ENCODE measurements around the gene MPZL1. TPM values are rescaled to one million over a fixed set of nuclear protein-coding genes. Genes with fewer than 3 reads are reported as not detected.

MPZL1 gene
- total and polyA plus RNA-seq, 2 of the 8 experiments (the other 6 are each of a cell fraction or from before 2014, with no cell fraction given), result 37.8 to 120 TPM

DNA sequence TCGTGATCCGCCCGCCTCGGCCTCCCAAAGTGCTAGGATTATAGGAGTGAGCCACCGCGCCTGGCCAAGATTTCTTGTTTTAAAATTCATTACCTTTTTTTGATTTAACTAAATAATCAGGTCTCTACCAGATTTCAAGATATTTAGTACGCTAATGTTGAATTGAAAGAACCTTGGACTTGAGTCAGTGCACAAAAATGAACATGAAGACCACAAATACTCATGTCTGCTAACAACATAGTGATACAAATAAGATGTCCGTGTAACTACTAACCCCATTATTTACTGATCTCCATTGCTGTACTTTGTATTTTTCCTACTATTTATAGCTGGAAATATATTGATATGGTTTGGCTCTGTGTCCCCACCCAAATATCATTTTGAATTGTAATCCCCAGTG, 16.4 kb downstream of the MPZL1 start:
- no peaks in the 10 kb centered on the region for H3K23me2 ChIP-seq (ENCODE audit: low read depth, low read length)
- no peak overlapping the region for H4K91ac ChIP-seq (replicated peaks; ENCODE audit: insufficient read length, low read length)
- no peak overlapping the region for H2BK12ac ChIP-seq (ENCODE audit: low read depth, low read length)
- H2BK5ac ChIP-seq (ENCODE audit: low read depth, low read length), result no peak overlapping the region
- no peak overlapping the region for H2BK15ac ChIP-seq (ENCODE audit: low read length)
- no peak overlapping the region for H3K9ac ChIP-seq (replicated peaks in 1 of 4; ENCODE audit: extremely low read depth in 1 of 4, low read depth in 3 of 4, low read length in 3 of 4)
- peaks cover 0 to 4% of the 10 kb centered on the region in 2 experiments; a peak in 1 of 4 replicates for H3K9me3 ChIP-seq (ENCODE audit: insufficient read depth in 2 of 2, low read depth in 1 of 2, low read length in 1 of 2)
- no peak overlapping the region for H2BK120ac ChIP-seq (replicated peaks; ENCODE audit: low read depth, low read length)
- no peak for DNase-seq (ENCODE audit: low read depth in 1 of 2, low spot score in 2 of 2)
- H3K4me1 ChIP-seq (replicated peaks in 1 of 4; ENCODE audit: control insufficient read depth in 3 of 4, insufficient read depth in 4 of 4, low read length in 3 of 4), result peaks cover 0 to 5% (median 1%) of the 10 kb centered on the region in 4 experiments; a peak in 3 of 7 replicates
- H3K36me3 ChIP-seq (ENCODE audit: control insufficient read depth in 2 of 4, insufficient read depth in 4 of 4, low read length in 3 of 4), result no peaks in the 10 kb centered on the region
- H3K18ac ChIP-seq (ENCODE audit: extremely low read depth, low read length), result no peak overlapping the region
- no peak overlapping the region for H4K5ac ChIP-seq (ENCODE audit: insufficient read length, low read depth, low read length)
- no peak overlapping the region for H3K4me2 ChIP-seq (ENCODE audit: insufficient read depth in 1 of 2, low read depth in 2 of 2, low read length in 2 of 2)
- no peak overlapping the region for H3K56ac ChIP-seq (replicated peaks; ENCODE audit: insufficient read length, low read depth, low read length)
- FAIRE-seq, result no peak
- ChIA-PET POLR2A (ENCODE audit: partially characterized antibody) (no interaction called here), CTCF (ENCODE audit: partially characterized antibody) (interaction anchor here (1.6 kb wide), 1 partner anchor 65 kb away, joined by 3 read pairs; no protein-coding TSS in a partner anchor)
- H2AK5ac ChIP-seq (ENCODE audit: low read depth, low read length), result no peak overlapping the region
- no peak overlapping the region for H2AFZ ChIP-seq (ENCODE audit: low read length)
- peaks cover 3 to 71% of the 10 kb centered on the region in 2 experiments; a peak in 3 of 4 replicates for H3K79me2 ChIP-seq (ENCODE audit: control insufficient read depth in 1 of 2, insufficient read depth in 2 of 2, low read length in 2 of 2)
- TF ChIP-seq HDAC2 (IDR thresholded peaks at IDR 0.05; ENCODE audit: borderline replicate concordance in 1 of 2, low read depth in 2 of 2, low read length in 2 of 2) (no peak), CHD1 (IDR thresholded peaks at IDR 0.05; ENCODE audit: low read depth, low read length) (no peak), RXRA (IDR thresholded peaks at IDR 0.05; ENCODE audit: insufficient read depth, low read depth, low read length) (no peak), KDM1A (IDR thresholded peaks at IDR 0.05; ENCODE audit: borderline replicate concordance, low read length) (no peak), TEAD4 (IDR thresholded peaks at IDR 0.05; ENCODE audit: low read depth, low read length) (no peak), SIX5 (IDR thresholded peaks at IDR 0.05; ENCODE audit: low read depth, low read length) (no peak), RFX5 (IDR thresholded peaks at IDR 0.05; ENCODE audit: borderline replicate concordance, low read depth, low read length) (no peak), HDAC6 (IDR thresholded peaks at IDR 0.05; ENCODE audit: low read depth, low read length) (no peak), JUND (IDR thresholded peaks at IDR 0.05; ENCODE audit: low read length) (no peak)
- TF ChIP-seq, protein P1, sequence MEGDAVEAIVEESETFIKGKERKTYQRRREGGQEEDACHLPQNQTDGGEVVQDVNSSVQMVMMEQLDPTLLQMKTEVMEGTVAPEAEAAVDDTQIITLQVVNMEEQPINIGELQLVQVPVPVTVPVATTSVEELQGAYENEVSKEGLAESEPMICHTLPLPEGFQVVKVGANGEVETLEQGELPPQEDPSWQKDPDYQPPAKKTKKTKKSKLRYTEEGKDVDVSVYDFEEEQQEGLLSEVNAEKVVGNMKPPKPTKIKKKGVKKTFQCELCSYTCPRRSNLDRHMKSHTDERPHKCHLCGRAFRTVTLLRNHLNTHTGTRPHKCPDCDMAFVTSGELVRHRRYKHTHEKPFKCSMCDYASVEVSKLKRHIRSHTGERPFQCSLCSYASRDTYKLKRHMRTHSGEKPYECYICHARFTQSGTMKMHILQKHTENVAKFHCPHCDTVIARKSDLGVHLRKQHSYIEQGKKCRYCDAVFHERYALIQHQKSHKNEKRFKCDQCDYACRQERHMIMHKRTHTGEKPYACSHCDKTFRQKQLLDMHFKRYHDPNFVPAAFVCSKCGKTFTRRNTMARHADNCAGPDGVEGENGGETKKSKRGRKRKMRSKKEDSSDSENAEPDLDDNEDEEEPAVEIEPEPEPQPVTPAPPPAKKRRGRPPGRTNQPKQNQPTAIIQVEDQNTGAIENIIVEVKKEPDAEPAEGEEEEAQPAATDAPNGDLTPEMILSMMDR (IDR thresholded peaks at IDR 0.05; ENCODE audit: control extremely low read depth in 1 of 3, insufficient read depth in 1 of 3, low read depth in 1 of 3, low read length in 3 of 3), result no peak
- no peak overlapping the region for H2BK20ac ChIP-seq (ENCODE audit: low read length)
- peaks cover 6% of the 10 kb centered on the region for H3K79me1 ChIP-seq (ENCODE audit: low read depth, low read length)
- H3K27ac ChIP-seq (ENCODE audit: low read depth, low read length), result no peak overlapping the region
- WGBS, 2 experiments (ENCODE audit: extremely low coverage in 1 of 2, insufficient coverage in 1 of 2, insufficient read length in 1 of 2, insufficient replicate concordance in 2 of 2, low coverage in 1 of 2, low lambda C conversion rate in 2 of 2, missing lambda C conversion rate in 1 of 2), result 95% methylated on average over 8 of the region's 8 CpGs; no CpG with 5 or more reads in 1 of the 2 experiments
- H3K4me3 ChIP-seq (ENCODE audit: extremely low read depth in 1 of 4, insufficient read depth in 2 of 4, low read depth in 3 of 4, low read length in 4 of 4), result no peak overlapping the region
- peaks cover 1 to 16% of the 10 kb centered on the region in 2 experiments for H4K20me1 ChIP-seq (replicated peaks in 1 of 2; ENCODE audit: control insufficient read depth in 1 of 2, insufficient read depth in 2 of 2, low read length in 2 of 2)
- H3K14ac ChIP-seq (ENCODE audit: insufficient read length), result no peak overlapping the region
- no peak overlapping the region for H3K23ac ChIP-seq (ENCODE audit: insufficient read length)
- H4K8ac ChIP-seq (ENCODE audit: extremely low read depth, insufficient read depth, low read length), result no peak overlapping the region
- no peak overlapping the region for H3K4ac ChIP-seq (replicated peaks; ENCODE audit: insufficient read length, low read depth, low read length)
- no peaks in the 10 kb centered on the region for H3K27me3 ChIP-seq (replicated peaks in 1 of 4; ENCODE audit: control insufficient read depth in 3 of 4, extremely low read depth in 1 of 4, insufficient read depth in 3 of 4, low read length in 3 of 4)
